HG02938 (cell line): ENCODE data around the gene MDN1.
A peak's percentile ranks its signal among the peaks of the same experiment; 100 is the strongest.
"Not testable (repeated sequence)": the region's sequence is repeated elsewhere in the genome, so short reads cannot be mapped to it uniquely, and the experiment has no call there.

Experiments used
- ATAC-seq: cut with Tn5 transposase; IDR thresholded peaks from one replicate; pipeline ENCODE4 v1.9.1; 2021; ENCODE audit warnings: mild to moderate bottlenecking, moderate library complexity; ENCODE audit not compliant: unreplicated experiment

MDN1 gene

GRCh38 chr6:89817481-89817880, 2.1 kb downstream of the MDN1 start:
- no peak for ATAC-seq

GRCh38 chr6:89813422-89813821, 6.2 kb downstream of the MDN1 start:
- ATAC-seq, result not testable (repeated sequence)

- ATAC-seq, result no peak
Measured at GRCh38 chr6:89807581-89807980, 12.0 kb downstream of the MDN1 start.

DNA sequence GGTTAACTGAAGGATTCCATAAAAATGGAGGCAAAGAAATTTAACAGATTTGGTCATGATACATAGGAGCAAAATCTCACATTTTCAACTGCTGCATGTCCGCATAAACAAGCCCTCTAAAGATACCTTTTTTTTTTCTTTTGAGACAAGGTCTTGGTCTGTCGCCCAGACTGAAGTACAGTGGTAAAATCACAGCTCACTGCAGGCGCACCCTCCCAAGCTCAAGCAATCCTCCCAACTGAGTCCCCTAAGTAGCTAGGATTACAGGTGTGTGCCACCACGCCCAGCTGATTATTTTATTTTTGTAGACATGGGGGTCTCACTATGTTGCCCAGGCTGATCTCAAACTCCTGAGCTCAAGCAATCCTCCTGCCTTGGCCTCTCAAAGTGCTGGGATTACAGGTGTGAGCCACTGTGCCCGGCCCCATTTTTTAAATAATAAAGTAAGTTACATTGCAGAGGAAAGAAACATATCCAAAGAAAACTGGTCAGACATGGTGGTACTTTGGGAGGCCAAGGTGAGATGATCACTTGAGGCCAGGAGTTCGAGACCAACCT, 13.7 kb downstream of the MDN1 start:
- no peak for ATAC-seq

GRCh38 chr6:89803271-89803670, 16.3 kb downstream of the MDN1 start:
- ATAC-seq, result no peak

- no peak for ATAC-seq
Measured at GRCh38 chr6:89799756-89800155, 19.8 kb downstream of the MDN1 start.

GRCh38 chr6:89799096-89799495, 20.5 kb downstream of the MDN1 start:
- ATAC-seq, result no peak

DNA sequence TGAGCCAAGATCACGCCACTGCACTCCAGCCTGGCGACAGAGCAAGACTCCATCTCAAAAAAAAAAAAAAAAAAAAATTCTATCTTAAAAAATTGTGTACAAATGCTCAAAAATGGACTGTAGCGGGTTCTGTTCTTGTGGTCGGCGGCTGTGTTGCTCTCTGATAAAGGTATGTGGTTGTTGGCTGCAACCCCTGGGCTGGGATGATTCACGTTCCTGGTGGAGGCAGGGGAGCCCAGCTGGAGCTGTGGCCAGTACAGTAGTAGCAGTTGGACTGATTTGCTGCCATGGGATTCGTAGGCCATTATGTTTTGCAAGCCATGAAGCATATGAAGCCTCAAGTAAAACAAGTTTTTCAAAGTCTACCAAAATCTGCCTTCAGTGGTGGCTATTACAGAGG, 22.3 kb downstream of the MDN1 start:
- no peak for ATAC-seq

DNA sequence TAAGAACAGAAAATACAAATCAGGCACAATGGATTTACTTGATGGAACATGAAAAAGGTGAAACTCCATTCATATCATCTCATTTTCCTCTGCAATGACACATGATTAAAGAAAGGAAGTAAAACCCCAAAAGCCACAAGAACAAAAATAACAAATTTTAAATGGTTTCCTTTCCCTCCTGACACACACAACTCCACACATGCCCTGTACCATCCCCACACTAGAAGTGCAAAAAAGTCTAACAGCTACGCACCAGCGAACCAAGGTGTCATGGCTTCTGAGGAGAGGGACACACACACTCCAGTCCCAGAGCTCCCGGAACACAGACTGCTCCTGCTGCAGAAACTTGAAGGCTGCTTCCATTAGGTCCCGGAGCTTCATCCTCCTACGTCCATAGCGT, 25.3 kb downstream of the MDN1 start:
- ATAC-seq, result no peak

DNA sequence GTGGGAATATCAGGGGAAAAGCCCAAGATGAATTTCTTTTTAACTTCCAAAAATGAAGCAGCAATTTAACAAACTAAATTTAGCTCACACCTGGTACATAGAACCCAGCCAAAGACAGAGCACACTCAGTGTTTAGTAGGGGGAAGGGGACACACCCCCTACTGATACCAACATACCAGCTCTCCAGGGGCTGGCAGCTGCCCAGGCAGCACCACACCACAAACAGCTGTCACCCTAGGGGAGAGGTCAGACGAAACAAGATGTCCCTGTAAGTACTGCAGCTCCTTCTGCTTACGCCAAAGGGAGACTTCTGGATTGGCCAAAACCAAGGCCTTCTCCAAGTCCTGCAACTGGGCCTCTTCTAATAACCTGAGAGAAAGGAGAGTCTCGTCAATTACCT, 26.0 kb downstream of the MDN1 start:
- ATAC-seq, result no peak

DNA sequence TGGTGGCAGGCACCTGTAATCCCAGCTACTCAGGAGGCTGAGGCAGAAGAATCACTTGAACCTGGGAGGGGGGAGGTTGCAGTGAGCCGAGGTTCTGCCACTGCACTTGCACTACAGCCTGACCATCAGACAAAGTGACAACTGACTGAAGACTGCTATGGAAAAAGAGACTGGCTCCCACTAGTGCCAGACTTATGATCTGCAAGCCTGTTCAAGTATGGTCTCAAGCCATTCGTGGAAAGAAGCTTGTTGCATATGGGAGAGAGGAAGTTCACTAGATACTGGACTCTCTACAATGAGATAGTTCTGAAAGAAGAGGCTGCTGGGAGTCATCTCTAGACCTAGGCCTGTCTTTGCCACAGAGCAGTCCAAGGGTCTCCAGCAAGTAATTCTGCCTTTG, 26.7 kb downstream of the MDN1 start:
- ATAC-seq, result peak; percentile 79

DNA sequence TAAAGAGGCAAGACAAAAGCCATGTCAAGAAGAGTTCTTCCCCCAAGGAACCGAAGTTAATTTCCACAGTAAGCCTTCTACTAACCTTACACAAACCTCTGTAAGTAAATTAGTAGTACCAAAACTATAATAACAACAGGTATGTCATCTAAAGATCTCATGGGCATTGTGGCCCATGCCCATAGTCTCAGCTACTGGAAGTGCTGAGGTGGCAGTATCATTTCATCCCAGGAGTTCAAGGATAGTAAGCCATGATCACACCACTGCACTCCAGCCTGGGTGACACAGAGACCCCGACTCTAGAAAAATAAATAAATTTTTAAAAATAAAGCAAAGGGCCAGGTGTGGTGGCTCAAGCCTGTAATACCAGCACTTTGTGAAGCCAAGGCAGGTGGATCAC, 29.2 kb downstream of the MDN1 start:
- no peak for ATAC-seq

DNA sequence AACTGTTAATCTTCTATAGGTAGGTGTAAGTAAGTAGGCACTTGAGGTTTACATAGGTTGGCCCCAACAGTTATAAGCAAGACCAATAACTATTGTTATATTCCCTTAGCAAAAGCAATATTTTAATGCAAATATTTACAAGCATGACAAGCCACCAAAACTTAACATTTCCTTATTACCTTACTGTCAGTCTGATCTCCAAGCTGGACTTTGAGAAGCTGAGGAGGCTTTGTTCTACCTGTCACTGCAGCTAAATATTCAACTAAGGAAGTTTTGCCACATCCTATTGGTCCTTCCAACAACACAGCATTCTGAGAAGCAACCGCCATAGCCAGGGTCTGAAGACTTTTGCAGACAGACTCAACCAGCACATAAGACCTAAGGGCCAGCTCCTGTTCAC, 29.6 kb downstream of the MDN1 start:
- no peak for ATAC-seq

DNA sequence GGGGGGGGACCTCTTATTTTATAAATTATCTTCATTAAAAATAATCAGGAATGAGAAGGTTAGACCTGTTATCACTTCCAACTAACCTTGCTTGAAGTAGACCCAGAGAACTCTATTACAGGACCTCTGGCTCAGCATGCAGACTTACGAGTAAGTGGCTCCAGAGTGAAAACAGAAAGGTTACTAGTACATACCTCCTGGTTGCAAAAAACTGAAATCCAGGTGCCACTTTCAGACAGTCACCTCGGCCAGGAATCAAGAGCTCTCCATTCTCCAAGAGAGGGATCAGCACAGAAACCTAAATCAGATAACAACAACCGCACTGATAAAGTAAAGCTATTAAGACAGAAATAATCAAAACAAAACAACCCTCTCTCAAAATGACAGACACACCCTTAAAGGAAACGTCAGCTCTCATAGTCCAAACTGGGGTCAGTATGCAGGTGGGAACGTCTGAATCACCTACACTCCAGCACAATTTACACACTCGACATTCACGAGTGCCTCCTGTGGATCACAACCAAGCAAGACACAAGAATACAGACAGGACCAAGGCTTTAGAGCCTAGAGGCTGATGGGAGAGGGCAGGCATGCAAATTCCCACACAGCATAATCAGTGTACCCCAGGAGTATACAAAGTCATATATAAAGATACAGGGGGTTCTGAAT, 31.8 kb downstream of the MDN1 start:
- no peak for ATAC-seq

DNA sequence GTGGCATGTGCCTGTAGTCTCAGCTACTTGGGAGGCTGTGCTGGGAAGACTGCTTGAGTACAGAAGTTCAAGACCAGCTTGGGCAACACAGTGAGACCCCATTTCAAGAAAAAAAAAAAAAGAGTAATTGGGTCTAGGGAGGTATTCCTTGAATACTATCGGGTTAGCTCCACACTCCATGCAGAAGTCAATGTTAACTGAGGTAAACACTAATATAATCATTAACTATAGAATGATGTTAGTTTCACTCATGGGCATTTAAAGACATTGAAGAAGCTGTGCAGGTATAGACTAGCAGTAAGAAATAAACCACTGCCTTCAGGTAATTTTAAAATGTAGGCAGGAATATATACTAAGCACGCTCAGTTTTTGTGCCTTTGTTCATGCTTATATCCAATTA, 32.6 kb downstream of the MDN1 start:
- ATAC-seq, result no peak

- no peak for ATAC-seq
Measured at GRCh38 chr6:89784838-89785237, 34.8 kb downstream of the MDN1 start.

- not testable (repeated sequence) for ATAC-seq
Measured at GRCh38 chr6:89783293-89783692, 36.3 kb downstream of the MDN1 start.

DNA sequence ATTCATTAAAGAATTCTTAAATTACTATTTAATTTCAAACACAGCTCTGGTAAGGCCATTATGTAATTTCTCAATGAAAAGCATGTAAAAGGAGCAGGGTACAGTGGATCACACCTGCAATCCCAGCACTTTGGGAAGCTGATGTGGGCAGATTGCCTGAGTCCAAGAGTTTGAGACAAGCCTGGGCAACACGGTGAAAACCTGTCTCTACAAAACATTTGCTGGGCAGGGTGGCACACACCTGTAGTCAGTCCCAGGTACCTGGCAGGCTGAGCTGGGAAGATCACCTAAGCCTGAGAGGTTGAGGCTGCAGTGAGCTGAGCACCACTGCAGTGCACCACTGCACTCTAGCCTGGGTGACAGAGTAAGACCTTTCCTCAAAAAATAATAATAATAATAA, 37.4 kb downstream of the MDN1 start:
- ATAC-seq, result no peak

- no peak for ATAC-seq
Measured at GRCh38 chr6:89781070-89782034, 38.2 kb downstream of the MDN1 start.

DNA sequence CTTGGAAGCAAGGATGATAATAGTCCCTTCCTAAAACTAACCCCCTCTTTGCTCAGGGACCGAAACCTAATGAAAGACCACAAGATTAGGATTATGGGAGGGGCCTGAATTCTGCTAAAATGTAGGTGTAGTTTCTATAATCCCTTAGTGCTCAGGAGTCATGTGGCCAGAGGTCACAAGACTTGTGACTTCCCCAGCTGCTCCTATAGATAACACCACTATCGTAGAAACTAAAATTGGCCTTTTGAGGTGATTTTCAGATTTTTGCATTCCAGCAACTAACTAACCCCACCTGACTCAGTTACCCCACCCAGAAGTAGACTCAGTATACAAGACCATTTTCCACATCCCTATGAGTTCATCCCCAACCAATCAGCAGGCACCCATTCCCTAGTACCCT, 42.1 kb downstream of the MDN1 start:
- ATAC-seq, result no peak

DNA sequence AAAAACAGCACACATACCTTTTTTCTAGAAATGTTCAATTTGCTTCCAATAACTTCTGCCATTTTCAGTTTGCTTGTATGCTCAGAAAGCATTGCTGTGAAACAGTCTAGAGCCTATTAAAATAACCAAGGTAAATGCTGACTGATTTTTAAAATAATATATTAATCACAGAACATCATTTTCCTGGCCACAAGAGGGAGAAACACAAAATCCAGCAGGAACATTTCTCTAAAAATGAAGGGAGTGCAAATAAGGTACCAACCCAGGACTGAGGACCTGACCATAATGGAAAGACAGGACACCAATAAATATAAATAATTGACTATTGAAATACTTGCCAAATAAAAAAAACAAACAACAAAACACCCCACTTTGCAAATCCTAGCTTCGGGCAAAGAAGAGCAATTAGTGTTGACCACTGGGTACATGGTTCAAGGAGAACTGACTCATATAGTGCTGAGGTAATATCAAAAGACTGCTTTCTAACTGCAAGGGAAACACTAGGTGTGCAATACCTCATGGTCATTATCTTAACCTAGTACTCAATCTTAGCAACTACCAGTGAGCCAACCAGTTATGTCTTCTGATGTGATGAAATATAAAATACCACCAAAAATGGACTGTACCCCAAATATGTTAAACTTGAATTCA, 42.9 kb downstream of the MDN1 start:
- ATAC-seq, result no peak
